Fibroblast of skin of back (primary cell): ENCODE measurements around the gene NRXN3.

Experiments
- DNase-seq: peaks from one replicate; pipeline ENCODE4 v3.0.0-alpha.2; 2013

NRXN3 gene

DNA sequence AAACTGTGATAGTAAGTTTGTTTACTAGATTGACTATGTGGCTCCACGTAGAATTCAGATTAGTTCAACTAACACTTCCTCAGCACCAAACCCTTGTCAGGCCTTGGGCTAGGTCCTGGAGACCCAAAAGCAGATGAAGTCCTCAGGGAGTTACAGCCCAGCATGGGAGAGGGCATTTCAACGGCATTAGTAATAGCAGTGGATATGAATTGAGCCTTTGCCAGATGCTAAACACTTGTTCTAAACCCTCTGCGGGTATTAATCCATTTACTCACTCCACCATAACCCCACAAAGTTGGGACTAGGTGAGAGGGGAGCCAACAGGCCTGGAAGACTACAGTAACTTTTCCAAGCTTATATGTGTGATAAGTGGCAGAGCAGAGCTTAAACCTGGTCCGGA is 1326.5 kb downstream of the NRXN3 start:
- peak; percentile 19 for DNase-seq

GRCh38 chr14:79500489-79500888 is 1330.3 kb downstream of the NRXN3 start:
- no peak for DNase-seq

DNA sequence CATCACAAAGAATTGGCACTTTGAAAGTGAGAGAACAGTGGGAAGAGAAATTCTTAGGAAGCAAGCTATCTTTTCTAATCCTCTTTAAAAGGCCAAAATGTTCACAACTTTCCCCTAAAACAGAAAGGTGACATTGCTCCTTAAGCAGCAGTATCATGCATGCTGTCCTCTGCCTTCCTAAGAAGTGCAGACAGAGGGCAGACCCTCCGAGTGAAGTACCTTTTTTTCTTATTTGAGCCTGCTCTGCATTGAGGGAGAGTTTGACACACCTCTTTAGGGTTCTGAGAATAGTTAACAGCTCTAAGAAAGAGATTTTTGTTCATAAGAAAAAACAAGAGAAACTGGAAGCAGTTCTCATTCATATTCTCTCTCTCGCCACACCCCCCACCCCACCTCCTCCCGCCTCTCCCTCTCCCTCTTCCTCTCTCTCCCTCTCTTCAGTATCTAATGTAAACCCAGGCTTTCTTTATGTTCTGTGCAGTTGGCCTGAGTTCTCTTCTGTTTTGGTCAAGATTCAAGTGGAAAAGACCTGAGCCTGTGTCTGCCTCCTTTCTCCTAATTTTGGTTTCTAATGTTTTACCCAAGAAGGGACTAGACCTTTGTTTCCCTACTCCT is 1332.1 kb downstream of the NRXN3 start:
- no peak for DNase-seq

- DNase-seq = no peak
Observed at GRCh38 chr14:79502751-79503148, 1332.6 kb downstream of the NRXN3 start.

GRCh38 chr14:79510659-79511058 is 1340.5 kb downstream of the NRXN3 start:
- peak; percentile 79 for DNase-seq

GRCh38 chr14:79511146-79511545 is 1341.0 kb downstream of the NRXN3 start:
- DNase-seq = peak; percentile 7

DNA sequence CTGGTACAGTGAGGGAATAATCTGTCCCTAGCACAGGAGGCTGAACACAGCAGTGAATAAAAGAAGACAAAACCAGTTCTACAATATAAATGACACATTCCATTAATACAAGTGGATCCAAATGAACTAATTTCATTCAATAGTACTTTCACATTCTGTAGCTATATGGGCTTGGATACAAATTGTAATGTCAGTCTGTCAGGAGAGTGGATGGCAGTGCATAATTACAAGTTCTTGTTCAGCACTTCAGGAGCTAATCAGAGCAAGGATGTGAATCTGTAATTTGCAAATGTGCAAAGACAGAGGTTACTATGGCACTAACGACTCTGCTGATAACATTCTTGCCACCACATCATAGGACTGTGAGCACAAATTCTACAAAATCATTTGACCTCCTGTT is 1343.3 kb downstream of the NRXN3 start:
- DNase-seq = no peak

- peak; percentile 89 for DNase-seq
Observed at GRCh38 chr14:79514700-79515099, 1344.5 kb downstream of the NRXN3 start.

- peak; percentile 33 for DNase-seq
Observed at GRCh38 chr14:79515158-79515557, 1345.0 kb downstream of the NRXN3 start.

- DNase-seq = no peak
Observed at GRCh38 chr14:79516009-79516408, 1345.8 kb downstream of the NRXN3 start.

DNA sequence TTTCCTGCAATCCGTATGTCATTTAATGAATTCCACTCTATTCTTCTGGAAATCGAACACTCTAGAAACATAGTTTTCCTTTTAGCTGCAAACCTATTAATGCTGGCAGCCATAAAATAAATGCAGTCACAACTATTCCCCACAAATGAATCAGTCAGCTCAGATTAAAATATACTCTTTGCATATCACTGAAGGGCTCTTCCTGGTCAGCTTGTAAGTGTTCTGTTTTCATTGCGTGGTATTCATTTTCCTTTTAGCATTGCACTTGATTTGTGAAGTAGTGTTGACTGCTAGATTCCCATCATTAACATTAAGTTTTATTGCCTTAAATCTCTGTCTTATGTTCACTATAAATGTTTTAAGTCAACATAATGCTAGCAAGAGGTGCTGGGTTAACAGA is 1355.2 kb downstream of the NRXN3 start:
- DNase-seq = no peak

DNA sequence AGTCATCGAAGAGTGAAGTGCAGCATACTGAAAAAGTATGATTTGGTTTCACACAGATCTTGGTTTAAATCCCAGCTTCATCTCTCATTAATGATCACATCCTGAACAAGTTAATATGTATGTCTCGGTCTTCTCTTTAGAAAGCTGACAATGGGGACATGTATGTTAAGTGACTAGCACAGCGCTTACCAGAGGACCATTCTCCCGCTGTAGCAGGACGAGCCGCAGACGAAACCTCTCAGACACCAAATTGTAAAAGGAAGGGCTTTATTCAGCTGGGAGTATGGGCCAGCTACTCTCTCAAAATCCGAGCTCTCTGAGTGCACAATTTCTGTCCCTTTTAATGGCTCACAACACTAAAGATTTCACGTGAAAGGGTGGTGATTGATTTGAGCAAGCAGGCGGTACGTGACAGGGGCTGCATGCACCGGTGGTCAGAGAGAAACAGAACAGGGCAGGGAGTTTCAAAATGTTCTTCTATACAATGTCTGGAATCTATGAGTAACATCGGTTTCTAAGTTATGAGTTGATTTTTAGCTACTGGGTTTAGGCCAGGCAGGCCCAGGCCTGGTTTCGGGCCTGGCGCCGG is 1358.7 kb downstream of the NRXN3 start:
- no peak for DNase-seq

GRCh38 chr14:79530555-79530954 is 1360.4 kb downstream of the NRXN3 start:
- no peak for DNase-seq

- DNase-seq = no peak
Observed at GRCh38 chr14:79534703-79535353, 1364.7 kb downstream of the NRXN3 start.

DNA sequence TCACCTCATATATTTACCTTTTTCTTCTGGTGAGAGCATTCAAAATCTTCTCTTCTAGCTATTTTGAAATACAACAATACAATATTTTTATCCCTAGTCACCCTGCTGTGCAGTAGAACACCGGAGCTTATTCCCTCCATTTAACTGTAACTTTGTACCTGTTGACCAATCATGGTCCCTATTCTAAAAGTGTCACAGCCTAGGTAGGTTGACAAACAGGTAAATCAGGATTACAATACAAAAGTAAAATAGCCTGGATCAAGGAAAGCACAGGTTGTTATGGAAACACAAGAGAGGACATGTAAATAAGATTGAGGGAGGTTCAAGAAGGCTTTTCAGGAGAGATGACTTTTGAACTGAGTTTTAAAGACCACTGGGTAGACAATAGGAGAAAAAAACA is 1370.2 kb downstream of the NRXN3 start:
- no peak for DNase-seq

- peak; percentile 53 for DNase-seq
Observed at GRCh38 chr14:79542121-79542520, 1371.9 kb downstream of the NRXN3 start.

DNA sequence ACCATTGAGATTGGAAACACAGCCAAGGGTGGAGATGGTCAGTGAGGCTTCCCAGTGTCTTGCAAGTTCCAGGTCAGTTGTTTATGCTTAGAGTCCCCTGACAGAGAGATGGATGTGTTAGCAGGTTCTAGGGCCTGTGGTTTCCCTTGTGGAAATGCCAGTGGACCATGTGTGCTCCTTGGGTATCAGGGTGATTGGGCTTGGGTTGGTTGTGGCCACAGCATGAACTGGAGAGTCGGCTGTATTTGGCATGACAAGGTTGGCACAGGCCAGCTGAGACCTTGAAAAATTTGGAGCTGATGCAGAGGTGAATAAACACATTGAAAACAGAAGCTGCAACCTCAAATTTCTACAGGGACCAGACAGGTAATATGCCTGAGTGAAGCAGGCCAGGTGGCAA is 1373.2 kb downstream of the NRXN3 start:
- no peak for DNase-seq

GRCh38 chr14:79543967-79544697 is 1374.0 kb downstream of the NRXN3 start:
- peak; percentile 42 for DNase-seq

DNA sequence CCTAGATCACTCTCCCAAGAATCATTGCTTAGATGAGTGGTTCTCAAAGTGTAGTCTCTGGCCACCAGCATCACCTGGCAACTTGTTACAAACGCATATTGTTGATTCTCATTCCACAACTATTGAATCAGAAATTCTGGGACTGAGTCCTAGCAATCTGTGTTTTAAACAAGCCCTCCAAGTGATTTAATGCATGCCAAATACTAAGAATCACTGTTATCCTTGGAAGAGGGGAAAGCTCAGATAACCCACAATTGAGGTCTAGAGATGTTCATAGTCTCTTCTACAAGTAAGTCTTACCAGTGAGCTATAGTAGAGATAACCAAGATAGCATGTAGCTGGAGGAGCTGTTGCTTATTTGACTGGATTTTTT is 1374.5 kb downstream of the NRXN3 start:
- DNase-seq = peak; percentile 88

DNA sequence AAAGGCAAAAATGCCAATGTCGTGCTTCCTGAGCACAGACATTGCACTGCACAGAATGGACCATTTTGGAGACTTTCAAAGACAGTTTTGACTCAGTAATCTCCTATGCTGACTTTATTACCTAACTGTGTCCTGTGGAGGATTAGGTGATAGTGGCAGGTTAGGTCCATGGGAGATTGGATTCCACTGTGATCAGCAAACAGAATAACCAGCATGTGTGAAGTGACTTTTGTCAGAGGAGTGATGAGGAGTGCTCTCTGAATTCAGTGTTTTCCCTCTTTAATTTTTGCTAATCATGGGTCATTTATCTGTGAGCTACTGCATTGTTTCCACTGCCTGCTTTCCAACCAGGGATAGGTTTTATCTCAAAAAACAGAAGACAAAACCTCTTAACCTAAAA is 1378.7 kb downstream of the NRXN3 start:
- no peak for DNase-seq

DNA sequence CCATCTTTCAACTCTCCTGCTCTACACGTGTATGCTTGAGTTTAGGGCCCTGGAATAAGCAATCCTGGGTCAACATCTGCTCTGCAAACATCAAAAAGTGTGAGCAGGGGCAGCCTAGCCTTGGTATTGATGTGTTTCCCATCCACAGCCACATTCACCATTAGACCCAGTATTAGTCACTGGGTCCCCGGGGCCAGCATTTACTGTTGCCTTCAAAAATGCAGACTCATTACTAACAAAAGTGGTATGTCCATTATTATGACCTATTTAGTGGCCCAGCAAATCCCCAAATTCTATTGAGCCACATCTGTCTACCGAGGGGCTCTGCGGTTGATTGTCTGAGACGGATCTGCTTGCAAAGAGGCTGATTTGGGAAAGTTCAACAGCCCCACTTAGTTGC is 1379.3 kb downstream of the NRXN3 start:
- peak; percentile 81 for DNase-seq

DNA sequence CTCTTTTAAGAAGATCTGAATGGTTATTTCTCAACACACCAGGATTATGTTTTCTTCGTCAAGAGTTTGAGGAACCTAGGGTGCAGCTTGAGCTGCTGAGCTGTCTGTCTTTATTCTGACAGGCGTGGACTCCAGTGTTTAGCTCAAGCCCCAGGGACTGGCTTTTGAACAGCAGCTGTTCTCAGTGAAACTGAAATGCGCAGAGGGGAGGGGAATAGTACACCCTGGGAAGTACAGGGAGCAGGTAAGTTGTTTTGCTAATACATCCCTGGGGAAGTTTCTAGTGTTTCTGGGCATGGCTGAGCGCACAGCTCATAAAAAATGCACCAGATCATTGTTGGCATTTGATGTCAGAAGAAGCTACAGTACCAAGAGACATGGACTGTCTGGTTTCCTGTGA is 1381.3 kb downstream of the NRXN3 start:
- DNase-seq = no peak

DNA sequence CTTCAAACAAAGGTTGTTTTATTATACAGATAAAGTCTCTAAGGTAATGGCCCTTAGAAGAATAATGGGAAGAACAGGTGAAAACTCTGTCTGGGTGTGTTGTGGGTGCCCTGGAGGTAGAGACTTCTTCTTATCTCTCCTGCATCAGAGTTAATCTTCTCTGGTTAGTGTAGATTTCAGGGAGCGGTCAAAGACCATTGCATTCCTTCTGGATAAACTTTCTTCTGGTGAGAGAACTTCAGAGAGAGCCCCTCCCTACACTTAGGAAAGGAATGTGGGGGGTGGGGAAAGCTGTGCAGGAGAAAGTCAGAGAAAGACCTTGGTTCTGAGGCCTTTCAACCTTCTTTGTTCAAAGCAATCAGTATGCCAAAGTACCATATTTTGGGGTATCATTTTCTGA is 1382.6 kb downstream of the NRXN3 start:
- peak; percentile 51 for DNase-seq

DNA sequence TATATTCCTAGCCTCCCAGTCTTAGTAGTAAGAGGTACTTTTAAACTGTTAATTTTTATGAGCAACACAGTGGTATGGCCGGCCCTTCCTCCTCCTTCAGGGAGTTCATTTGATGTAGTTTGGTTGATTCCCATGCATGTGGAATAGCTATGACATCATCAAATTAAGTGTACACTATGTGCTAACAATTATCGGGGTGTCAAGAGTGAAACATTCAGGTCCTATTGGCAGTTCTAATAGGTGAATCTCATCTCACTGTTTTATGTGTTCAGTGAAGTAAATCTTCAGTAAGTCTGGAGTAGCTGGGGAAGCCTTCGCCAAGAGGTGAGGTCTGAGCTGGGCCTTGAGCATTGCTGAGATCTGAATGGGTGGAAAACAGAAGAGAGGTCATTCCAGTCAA is 1384.6 kb downstream of the NRXN3 start:
- DNase-seq = no peak
